ENCODE measurements around the gene AP5S1.

The AP5S1 gene

GRCh38 chr20:3873507-3873906 lies 53.2 kb downstream of the AP5S1 start:
- H3K4me3 ChIP-seq (ENCODE audit: low read depth, low read length) = no peak overlapping the region

- H3K4me3 ChIP-seq (ENCODE audit: low read depth, low read length) = no peak overlapping the region
Measured at GRCh38 chr20:3874194-3874844, 54.0 kb downstream of the AP5S1 start.

- no peak overlapping the region for H3K4me3 ChIP-seq (ENCODE audit: low read depth, low read length)
Measured at GRCh38 chr20:3875378-3875974, 55.1 kb downstream of the AP5S1 start.

GRCh38 chr20:3876000-3876399 lies 55.7 kb downstream of the AP5S1 start:
- H3K4me3 ChIP-seq (ENCODE audit: low read depth, low read length) = no peak overlapping the region

GRCh38 chr20:3876676-3877075 lies 56.3 kb downstream of the AP5S1 start:
- no peak overlapping the region for H3K4me3 ChIP-seq (ENCODE audit: low read depth, low read length)

Measured in iPS-11a (cell line).